Bone marrow (tissue), 2 donors: ENCODE results near the gene MICAL1.

Source experiments
- DNase-seq, 2 donors: peaks; one replicate each; lab custom pipeline; 2025; lab: John Stamatoyannopoulos, UW

Gene MICAL1

DNA sequence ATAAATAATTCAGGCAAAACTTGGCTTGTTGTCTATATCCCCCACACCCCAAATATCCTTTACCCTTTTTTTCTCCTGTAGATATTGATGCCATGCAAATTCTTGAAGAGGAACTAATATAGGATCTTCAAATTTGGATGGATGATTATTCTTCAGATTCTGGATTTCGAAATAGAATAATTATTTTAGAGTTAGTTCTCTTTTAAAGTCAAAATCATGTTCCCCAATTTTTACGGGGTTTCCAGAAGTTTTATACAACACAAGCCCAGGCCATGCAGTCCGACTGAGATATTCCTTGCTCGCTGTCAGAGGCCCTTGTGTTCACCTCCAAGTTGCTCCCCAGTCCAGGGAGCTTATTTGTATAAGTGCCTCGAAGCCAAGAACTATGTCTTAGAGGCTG, 19.5 kb downstream of the MICAL1 start:
- no peak for DNase-seq

DNA sequence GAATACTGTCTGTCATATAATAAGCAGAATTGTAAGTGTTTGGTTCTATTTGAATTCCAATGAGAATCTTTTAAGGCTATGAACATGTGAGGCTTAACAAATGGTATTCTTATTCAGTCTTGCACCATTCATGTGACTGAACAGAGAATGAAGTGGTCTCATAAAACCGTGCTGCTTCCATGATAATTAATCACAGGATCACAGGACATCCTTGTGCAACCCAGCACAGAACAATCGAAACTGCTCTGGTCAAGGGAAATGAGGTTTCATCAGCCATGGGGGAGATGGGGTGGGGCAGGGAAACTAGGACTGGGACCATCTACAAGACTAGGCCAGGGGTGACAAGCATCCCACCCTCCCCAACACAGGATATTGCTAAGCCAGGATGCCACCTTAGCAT, 21.1 kb downstream of the MICAL1 start:
- no peak for DNase-seq

DNA sequence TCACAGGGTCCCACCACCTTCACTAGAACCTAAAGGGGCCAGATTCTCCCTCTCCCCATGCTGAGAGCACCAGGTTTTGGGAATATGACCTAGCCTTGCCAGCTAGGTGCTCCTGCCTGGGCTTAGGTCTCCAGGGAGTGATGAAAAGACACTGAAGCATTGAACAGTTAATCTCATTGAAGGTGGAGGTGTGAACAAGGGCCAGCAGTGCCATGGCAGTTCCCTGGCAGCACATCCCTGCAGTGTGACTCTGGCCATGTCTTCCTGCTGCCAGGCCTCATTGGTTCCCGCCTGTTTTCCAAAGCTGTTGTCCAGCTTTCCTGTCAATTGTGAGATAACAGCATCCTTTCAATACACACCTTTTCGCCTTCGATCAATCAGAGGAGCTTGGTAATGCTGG, 26.1 kb downstream of the MICAL1 start:
- DNase-seq, result no peak

DNA sequence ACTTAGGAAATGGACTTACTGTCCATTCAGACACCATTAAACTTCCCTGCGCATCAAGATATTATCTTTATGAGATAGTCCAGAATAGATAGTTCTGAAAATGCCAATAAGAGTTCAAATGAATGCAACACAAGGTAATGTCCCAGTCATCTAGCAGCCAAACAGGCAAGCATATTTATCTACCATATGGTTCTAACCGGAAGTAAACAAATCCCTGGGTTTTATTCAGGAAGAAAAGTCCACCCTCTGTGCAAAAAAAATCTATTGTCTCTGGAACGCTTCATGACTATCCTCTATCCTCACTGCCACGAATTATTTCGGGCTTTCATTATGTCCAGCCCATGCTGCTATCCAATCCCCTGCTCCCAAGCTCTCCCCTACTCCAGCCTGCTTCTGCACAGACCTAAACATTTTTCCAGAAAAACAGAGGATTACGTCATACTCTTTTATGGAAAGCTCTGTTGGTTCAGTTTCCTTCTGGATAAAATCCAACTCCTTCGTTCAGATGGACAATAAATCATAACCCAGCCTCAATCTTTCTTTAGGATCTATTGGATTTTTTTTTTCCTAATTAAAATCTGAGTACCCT, 26.6 kb downstream of the MICAL1 start:
- no peak for DNase-seq

DNA sequence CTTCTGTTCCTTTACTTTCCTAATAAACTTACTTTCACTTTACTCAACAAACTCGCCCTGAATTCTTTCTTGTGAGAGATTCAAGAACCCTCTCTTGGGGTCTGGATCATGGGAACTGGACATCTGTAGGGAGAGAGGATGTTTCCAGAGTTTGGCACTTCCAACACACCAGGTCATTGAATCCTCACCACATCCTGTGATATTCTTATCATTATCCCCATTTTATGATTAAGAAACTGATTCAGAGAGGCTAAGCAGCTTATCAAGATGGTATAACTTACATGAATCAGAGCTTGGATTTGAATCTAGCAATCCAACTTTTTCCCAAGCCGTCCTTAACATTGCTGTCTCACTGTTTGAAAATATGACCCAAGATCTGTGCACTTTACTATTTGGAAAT, 30.6 kb downstream of the MICAL1 start:
- no peak for DNase-seq

DNA sequence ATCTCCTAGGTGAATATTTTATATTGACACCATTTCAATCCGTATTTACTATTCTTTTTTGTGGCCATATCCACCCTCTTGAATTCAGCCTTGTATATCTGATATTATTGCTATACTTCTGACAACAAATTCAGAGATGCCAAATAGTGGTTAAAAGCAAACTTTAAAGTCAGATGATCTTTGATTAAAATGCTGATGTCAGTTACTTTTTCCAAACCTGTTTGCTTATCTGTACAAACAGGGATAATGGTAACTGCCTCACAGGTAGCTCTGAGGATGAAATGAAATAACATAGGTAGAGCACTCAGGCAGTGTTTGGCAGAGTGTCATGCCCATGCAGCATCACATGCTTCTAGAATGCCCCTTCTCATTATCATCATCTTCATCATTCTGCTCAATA, 34.4 kb downstream of the MICAL1 start:
- DNase-seq, result no peak

DNA sequence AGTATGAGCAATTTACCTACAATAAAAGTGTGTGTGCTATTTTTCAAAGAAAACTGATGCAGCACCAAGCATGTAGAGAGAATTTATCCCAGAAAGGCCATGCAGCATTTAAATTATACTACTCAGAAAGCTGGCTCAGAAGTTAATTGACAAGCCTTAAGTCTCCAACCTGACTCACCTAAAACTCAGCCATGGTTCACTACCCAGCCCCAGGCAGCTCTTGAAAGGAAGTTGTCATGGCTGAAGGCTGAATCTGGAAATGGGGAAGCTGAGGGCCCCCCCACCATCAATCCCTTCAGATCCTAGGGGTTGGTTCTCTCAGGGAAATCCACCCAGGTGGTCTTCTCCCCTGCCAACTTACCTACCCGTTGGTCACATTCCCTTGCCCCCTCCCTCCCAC, 34.8 kb downstream of the MICAL1 start:
- DNase-seq, result no peak

DNA sequence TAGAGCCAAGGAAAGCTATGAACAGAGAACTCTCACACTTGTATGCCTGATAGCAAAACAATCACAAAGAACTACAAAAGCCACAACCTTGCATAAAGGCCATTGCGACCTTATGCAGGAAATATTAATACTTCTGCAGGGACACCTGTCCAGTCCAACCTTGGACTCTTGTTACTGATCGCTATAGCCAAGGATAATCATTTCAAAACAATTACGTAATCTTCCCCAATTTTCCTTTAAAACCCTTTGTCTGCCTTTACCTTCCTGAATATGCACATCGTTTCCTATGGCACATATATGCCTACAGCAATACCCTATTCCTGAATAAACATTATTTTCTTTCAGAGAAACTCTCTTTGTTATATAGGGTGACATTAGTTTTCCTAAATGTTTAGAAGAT, 37.9 kb downstream of the MICAL1 start:
- no peak for DNase-seq

DNA sequence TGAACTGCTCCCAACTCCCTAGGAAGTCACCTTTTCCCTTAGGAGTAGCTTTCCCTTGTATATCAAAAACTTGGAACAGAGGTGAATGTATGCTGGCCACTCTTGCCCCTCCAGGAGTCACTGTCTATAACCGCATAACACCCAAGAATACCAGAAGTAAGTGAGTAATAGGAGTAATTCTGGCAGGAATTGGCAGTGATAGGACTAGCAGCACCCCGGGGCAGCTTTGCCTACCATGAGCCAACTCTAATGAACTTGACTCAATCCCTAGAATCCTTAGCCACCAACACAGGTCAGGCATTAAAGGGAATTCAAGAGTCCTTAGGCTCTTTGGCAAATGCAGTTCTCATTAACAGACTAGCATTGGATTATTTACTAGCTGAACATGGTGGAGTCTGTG, 44.5 kb downstream of the MICAL1 start:
- no peak for DNase-seq

DNA sequence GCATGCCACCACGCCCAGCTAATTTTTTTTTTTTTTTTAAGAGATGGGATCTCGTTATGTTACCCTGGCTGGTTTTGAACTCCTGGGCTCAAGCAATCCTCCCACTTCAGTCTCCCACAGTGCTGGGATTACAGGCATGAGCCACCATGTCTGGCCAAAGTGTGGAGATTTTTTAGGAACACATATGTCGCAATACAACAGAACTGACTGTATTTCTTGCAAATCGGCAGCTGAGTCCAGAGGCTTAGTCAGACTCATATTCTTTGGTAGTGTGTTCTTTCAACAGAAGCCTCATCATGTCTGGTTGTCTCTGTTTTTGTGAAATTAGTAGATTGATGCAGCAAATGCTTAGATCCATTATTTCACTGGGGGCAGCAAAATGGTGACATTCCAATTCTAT, 49.4 kb downstream of the MICAL1 start:
- no peak for DNase-seq

DNA sequence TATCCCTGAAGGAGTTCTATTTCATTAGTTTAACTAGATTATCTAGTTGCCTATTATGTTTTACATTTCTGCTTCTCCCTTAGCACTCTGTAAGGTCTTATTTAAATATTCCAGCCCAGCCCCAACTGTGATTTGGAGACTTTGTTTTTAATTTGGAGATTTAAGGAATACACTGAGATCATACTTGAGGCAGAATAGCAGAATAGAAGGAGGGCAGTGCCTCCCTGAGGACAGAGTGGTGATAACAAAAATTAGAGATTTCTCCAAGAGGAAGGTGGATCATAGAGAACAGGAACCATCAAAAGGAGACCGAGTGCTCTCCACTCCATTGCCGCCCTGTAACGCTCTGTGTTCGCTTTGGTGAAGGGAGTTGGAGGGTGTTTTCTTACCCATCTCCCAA, 58.6 kb downstream of the MICAL1 start:
- peak in 1 of 2 donors; percentile 30 for DNase-seq

DNA sequence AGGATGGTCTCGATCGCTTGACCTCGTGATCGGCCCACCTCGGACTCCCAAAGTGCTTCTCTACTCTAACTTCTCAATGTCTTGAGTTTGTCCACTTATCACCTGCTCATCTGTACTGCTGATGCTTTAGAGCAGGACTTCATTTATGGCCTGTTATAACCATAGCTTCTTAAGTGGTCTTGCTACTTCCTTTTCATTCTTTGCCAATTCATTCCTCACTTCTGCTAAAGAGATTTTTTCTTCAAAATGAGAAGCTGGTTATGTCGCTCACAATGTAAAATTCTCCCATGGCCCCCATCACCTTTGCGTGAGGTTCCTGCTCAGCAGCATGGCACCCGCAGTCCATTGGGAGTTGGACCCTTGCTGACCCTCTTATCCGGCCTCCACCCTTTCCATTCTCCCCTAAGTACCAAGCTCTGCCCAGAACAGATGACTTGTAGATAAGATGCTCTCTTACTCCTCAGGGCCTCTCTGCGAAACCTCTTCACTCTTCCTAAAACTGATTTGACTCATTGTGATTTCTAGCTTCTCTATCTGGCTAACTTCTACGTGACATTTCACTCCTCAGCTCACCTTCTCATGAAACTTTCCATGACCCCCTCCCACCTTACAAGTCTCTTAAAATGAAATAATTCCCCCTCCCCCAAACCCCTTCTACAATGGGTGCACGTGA, 59.4 kb downstream of the MICAL1 start:
- no peak for DNase-seq
